ENCODE data around the gene SUGP1.
A peak's percentile ranks its signal among the peaks of the same experiment; 100 is the strongest.

Gene SUGP1

DNA sequence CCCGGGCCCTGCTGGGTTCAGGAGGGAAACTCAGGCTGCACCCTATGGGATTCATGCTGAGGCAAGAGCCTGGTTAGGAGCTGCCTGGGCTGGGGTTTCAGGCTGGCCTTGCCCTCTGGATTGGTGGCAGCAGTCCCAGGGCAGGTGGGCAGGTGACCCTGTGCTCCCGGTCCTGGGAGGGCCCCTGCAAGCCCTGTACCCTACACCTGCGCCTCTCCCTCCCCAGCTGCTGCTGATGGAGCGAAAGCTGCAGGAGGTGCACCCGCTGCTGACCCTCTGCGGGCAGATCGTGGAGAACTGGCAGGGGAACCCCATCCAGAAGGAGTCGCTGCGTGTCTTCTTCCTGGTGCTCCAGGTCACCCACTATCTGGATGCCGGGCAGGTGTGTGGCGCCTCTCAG lies 20.7 kb upstream of the SUGP1 start:
- no peaks in the 10 kb centered on the region for H3K27me3 ChIP-seq (ENCODE audit: low read depth, low read length)

DNA sequence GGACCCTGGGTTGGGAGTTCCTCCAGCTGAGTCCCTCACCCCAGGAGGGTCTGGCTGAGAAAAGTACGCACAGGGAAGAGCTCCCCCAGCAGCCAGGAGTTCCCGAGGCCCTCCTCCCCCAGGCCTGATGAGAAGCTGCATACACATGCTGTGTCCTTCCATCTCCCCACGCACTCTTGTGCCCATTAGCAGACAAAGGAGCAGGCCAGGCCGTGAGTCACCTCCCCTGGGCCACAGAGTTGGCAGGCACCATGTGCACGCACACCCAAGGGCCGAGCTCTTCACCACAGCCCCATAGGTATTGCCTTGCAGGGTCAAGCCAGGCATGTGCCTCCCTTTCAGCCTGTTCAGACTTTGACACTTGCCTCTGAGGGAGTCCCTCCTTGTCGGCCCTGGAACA lies 17.8 kb upstream of the SUGP1 start:
- H3K79me2 ChIP-seq (ENCODE audit: low read length) = peaks cover 3% of the 10 kb centered on the region; the same call in 1 of the 2 replicates
- no peaks in the 10 kb centered on the region for H3K9me3 ChIP-seq (ENCODE audit: insufficient read depth, low read length)
- H3K9ac ChIP-seq (ENCODE audit: low read length) = no peak overlapping the region
- H3K4me1 ChIP-seq (ENCODE audit: low read length) = peaks cover 5% of the 10 kb centered on the region
- peaks cover 47% of the 10 kb centered on the region for H3K36me3 ChIP-seq (replicated peaks; ENCODE audit: low read depth, low read length)
- H3K27me3 ChIP-seq (ENCODE audit: low read depth, low read length) = no peaks in the 10 kb centered on the region
- no peak overlapping the region for H3K4me2 ChIP-seq (ENCODE audit: low read length)
- no peak overlapping the region for H2AFZ ChIP-seq (ENCODE audit: low read depth, low read length)
- H4K20me1 ChIP-seq (ENCODE audit: insufficient read depth, low read length) = 0 out of 2 replicates have a peak, but pooled peaks cover 15% of the 10 kb centered on the region
- TF ChIP-seq, protein P1, sequence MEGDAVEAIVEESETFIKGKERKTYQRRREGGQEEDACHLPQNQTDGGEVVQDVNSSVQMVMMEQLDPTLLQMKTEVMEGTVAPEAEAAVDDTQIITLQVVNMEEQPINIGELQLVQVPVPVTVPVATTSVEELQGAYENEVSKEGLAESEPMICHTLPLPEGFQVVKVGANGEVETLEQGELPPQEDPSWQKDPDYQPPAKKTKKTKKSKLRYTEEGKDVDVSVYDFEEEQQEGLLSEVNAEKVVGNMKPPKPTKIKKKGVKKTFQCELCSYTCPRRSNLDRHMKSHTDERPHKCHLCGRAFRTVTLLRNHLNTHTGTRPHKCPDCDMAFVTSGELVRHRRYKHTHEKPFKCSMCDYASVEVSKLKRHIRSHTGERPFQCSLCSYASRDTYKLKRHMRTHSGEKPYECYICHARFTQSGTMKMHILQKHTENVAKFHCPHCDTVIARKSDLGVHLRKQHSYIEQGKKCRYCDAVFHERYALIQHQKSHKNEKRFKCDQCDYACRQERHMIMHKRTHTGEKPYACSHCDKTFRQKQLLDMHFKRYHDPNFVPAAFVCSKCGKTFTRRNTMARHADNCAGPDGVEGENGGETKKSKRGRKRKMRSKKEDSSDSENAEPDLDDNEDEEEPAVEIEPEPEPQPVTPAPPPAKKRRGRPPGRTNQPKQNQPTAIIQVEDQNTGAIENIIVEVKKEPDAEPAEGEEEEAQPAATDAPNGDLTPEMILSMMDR (IDR thresholded peaks at IDR 0.05; ENCODE audit: low read depth, low read length) = no peak
- TF ChIP-seq EZH2phosphoT487 (IDR thresholded peaks at IDR 0.05; ENCODE audit: low read depth) = no peak
- H3K4me3 ChIP-seq (ENCODE audit: low read length) = no peak overlapping the region
- no peak overlapping the region for H3K27ac ChIP-seq (ENCODE audit: low read length)

More for the DNA sequence above, 20.7 kb upstream of the SUGP1 start:
- H3K4me3 ChIP-seq (ENCODE audit: low read length) = no peak overlapping the region
- H3K4me2 ChIP-seq (ENCODE audit: low read length) = no peak overlapping the region
- H3K27ac ChIP-seq (ENCODE audit: low read length) = no peak overlapping the region
- peaks cover 61% of the 10 kb centered on the region for H3K36me3 ChIP-seq (replicated peaks; ENCODE audit: low read depth, low read length)
- H3K4me1 ChIP-seq (ENCODE audit: low read length) = peaks cover 5% of the 10 kb centered on the region
- TF ChIP-seq, protein P1 (IDR thresholded peaks at IDR 0.05; ENCODE audit: low read depth, low read length) = no peak
- TF ChIP-seq EZH2phosphoT487 (IDR thresholded peaks at IDR 0.05; ENCODE audit: low read depth) = no peak
- no peaks in the 10 kb centered on the region for H3K79me2 ChIP-seq (ENCODE audit: low read length)
- no peak overlapping the region for H2AFZ ChIP-seq (ENCODE audit: low read depth, low read length)
- no peaks in the 10 kb centered on the region for H3K9me3 ChIP-seq (ENCODE audit: insufficient read depth, low read length)
- H3K9ac ChIP-seq (ENCODE audit: low read length) = no peak overlapping the region
- no peaks in the 10 kb centered on the region for H4K20me1 ChIP-seq (ENCODE audit: insufficient read depth, low read length)

DNA sequence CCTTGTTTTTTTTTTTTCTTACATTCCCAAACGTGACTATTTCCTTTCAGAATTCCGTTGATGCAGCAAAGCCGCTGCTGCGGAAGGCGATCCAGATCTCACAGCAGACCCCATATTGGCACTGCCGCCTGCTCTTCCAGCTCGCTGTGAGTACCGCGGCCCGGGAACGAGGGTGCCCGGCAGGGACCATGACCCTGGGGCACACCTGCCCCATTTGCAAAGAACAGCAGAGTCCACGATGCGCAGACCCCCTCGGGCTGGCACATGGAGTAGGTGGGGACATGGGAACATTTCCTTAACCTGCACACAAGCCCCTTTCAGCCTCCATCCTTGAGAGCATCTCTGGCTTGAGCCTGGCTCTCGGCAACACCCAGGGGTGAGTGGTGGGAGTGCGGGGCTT lies 16.8 kb upstream of the SUGP1 start:
- Histone ChIP-seq H4K20me1 (ENCODE audit: insufficient read depth, low read length) (0 out of 2 replicates have a peak, but pooled peaks cover 15% of the 10 kb centered on the region), H3K36me3 (replicated peaks; ENCODE audit: low read depth, low read length) (peaks cover 43% of the 10 kb centered on the region)

DNA sequence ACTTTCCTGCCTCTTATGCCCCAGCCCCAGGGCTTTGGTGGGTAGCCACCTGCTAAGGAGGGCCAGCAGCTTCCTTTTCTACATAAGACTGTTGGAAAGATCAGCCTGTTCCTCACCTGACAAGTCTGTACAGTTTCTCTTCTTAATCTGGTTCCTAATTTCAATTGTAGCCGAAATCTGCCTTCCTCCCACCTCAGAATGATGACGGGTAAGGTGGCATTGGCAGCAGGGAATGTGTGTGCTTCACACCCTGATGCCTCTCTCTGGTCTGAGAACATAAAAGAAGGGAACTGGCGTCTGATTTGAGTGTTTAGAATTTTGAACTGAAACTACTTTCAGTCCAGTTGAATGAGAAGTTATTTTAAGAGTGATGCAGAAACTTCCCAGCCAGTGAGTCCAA lies 16.3 kb upstream of the SUGP1 start:
- Histone ChIP-seq H3K9me3 (ENCODE audit: insufficient read depth, low read length) (no peaks in the 10 kb centered on the region), H3K9ac (ENCODE audit: low read length) (no peak overlapping the region), H3K36me3 (replicated peaks; ENCODE audit: low read depth, low read length) (peaks cover 42% of the 10 kb centered on the region), H3K79me2 (ENCODE audit: low read length) (peaks cover 3% of the 10 kb centered on the region; the same call in 1 of the 2 replicates), H3K4me1 (ENCODE audit: low read length) (peaks cover 5% of the 10 kb centered on the region), H3K4me3 (ENCODE audit: low read length) (no peak overlapping the region), H4K20me1 (ENCODE audit: insufficient read depth, low read length) (0 out of 2 replicates have a peak, but pooled peaks cover 15% of the 10 kb centered on the region), H2AFZ (ENCODE audit: low read depth, low read length) (no peak overlapping the region), H3K4me2 (ENCODE audit: low read length) (no peak overlapping the region), H3K27ac (ENCODE audit: low read length) (peak overlapping the region; percentile 3; the same call in 1 of the 2 replicates), H3K27me3 (ENCODE audit: low read depth, low read length) (no peaks in the 10 kb centered on the region)
- no peak for TF ChIP-seq EZH2phosphoT487 (IDR thresholded peaks at IDR 0.05; ENCODE audit: low read depth)
- TF ChIP-seq, protein P1 (IDR thresholded peaks at IDR 0.05; ENCODE audit: low read depth, low read length) = no peak

More for the DNA sequence above, 16.8 kb upstream of the SUGP1 start:
- no peak overlapping the region for H3K4me2 ChIP-seq (ENCODE audit: low read length)
- no peak overlapping the region for H3K9ac ChIP-seq (ENCODE audit: low read length)
- H3K4me1 ChIP-seq (ENCODE audit: low read length) = peaks cover 5% of the 10 kb centered on the region
- H2AFZ ChIP-seq (ENCODE audit: low read depth, low read length) = no peak overlapping the region
- TF ChIP-seq, protein P1 (IDR thresholded peaks at IDR 0.05; ENCODE audit: low read depth, low read length) = no peak
- TF ChIP-seq EZH2phosphoT487 (IDR thresholded peaks at IDR 0.05; ENCODE audit: low read depth) = no peak
- H3K4me3 ChIP-seq (ENCODE audit: low read length) = no peak overlapping the region
- peaks cover 3% of the 10 kb centered on the region; the same call in 1 of the 2 replicates for H3K79me2 ChIP-seq (ENCODE audit: low read length)
- H3K27me3 ChIP-seq (ENCODE audit: low read depth, low read length) = no peaks in the 10 kb centered on the region
- no peak overlapping the region; the same call in 1 of the 2 replicates for H3K27ac ChIP-seq (ENCODE audit: low read length)
- H3K9me3 ChIP-seq (ENCODE audit: insufficient read depth, low read length) = no peaks in the 10 kb centered on the region

All from OCI-LY3 (cell line).